Mesendoderm (in vitro differentiated cells): ENCODE data around the gene ELOVL2.
A peak's percentile ranks its signal among the peaks of the same experiment; 100 is the strongest.

Experiments
- DNase-seq: peaks from one replicate; pipeline ENCODE4 v3.0.0; 2013
- H2AK5ac ChIP-seq: 2 replicates; pipeline ENCODE4 v1.6.1; 2013; ENCODE audit warnings: low read length, inconsistent platforms
- H2BK120ac ChIP-seq: 2 replicates; pipeline ENCODE4 v1.6.1; 2013; ENCODE audit warnings: low read depth, mild to moderate bottlenecking, low read length, moderate library complexity, mixed read lengths
- H2BK15ac ChIP-seq: replicated peaks from 2 replicates; pipeline ENCODE4 v1.6.1; 2013; ENCODE audit warnings: low read depth, mild to moderate bottlenecking, moderate library complexity
- H2BK5ac ChIP-seq: 2 replicates; pipeline ENCODE4 v1.6.1; 2013; ENCODE audit warnings: low read length, inconsistent platforms
- H3K18ac ChIP-seq: 2 replicates; pipeline ENCODE4 v1.6.1; 2013; ENCODE audit warnings: mild to moderate bottlenecking, low read length, mixed read lengths
- H3K23ac ChIP-seq: one replicate; pipeline ENCODE4 v1.6.1; 2013; ENCODE audit warnings: low read length
- H3K27ac ChIP-seq: 2 replicates; pipeline ENCODE4 v1.5.1; 2013; ENCODE audit warnings: low read depth, mild to moderate bottlenecking, inconsistent platforms, low read length, moderate library complexity
- H3K27me3 ChIP-seq: 2 replicates; pipeline ENCODE4 v1.6.1; 2013; ENCODE audit warnings: low read length, control low read depth, mild to moderate bottlenecking, inconsistent platforms; ENCODE audit not compliant: insufficient read depth, poor library complexity
- H3K36me3 ChIP-seq: 2 replicates; pipeline ENCODE4 v1.6.1; 2013; ENCODE audit warnings: low read length, inconsistent platforms; ENCODE audit not compliant: control insufficient read depth, insufficient read depth
- H3K4ac ChIP-seq: one replicate; pipeline ENCODE4 v1.6.1; 2013; ENCODE audit warnings: low read depth, mild to moderate bottlenecking, low read length, moderate library complexity
- H3K4me1 ChIP-seq: 2 replicates; pipeline ENCODE4 v1.6.1; 2013; ENCODE audit warnings: low read depth, low read length, inconsistent platforms; ENCODE audit not compliant: control insufficient read depth
- H3K4me2 ChIP-seq: 2 replicates; pipeline ENCODE4 v1.6.1; 2013; ENCODE audit warnings: low read length
- H3K4me3 ChIP-seq: 2 replicates; pipeline ENCODE4 v1.5.1; 2013; ENCODE audit warnings: mild to moderate bottlenecking, low read length
- H3K56ac ChIP-seq: one replicate; pipeline ENCODE4 v1.6.1; 2013; ENCODE audit warnings: low read length
- H3K79me1 ChIP-seq: 2 replicates; pipeline ENCODE4 v1.6.1; 2013; ENCODE audit warnings: low read length, inconsistent platforms
- H3K79me2 ChIP-seq: 2 replicates; pipeline ENCODE4 v1.6.1; 2013; ENCODE audit warnings: mild to moderate bottlenecking, low read length; ENCODE audit not compliant: control insufficient read depth, insufficient read depth
- H3K9ac ChIP-seq: 2 replicates; pipeline ENCODE4 v1.6.1; 2013; ENCODE audit warnings: low read length, inconsistent platforms
- H4K5ac ChIP-seq: one replicate; pipeline ENCODE4 v1.6.1; 2013; ENCODE audit warnings: low read length
- H4K8ac ChIP-seq: one replicate; pipeline ENCODE4 v1.6.1; 2013; ENCODE audit warnings: low read depth, mild to moderate bottlenecking, control low read depth, low read length, moderate library complexity
- WGBS: extraction: QIAGEN DNeasy Blood & Tissue Kit; methylation state at CpG from one replicate; pipeline ENCODE4 v1.1.7; 2013; ENCODE audit warnings: low lambda C conversion rate, missing lambda C conversion rate; ENCODE audit not compliant: insufficient coverage; ENCODE audit errors: extremely low coverage; 5-methylcytosine and 5-hydroxymethylcytosine counted together

The ELOVL2 gene

GRCh38 chr6:11055127-11055627 lies 11.1 kb upstream of the ELOVL2 start:
- no peak overlapping the region for H3K23ac ChIP-seq
- no peak overlapping the region for H2BK120ac ChIP-seq
- H3K18ac ChIP-seq = no peak overlapping the region
- no peaks in the 10 kb centered on the region for H3K4me1 ChIP-seq
- no CpG with 5 or more reads among the region's 4 CpGs for WGBS
- H3K4ac ChIP-seq = no peak overlapping the region
- H3K9ac ChIP-seq = no peak overlapping the region
- DNase-seq = no peak
- H3K79me2 ChIP-seq = no peaks in the 10 kb centered on the region
- no peaks in the 10 kb centered on the region for H3K27me3 ChIP-seq
- H2AK5ac ChIP-seq = no peak overlapping the region
- no peak overlapping the region for H2BK15ac ChIP-seq
- H3K56ac ChIP-seq = no peak overlapping the region
- H4K8ac ChIP-seq = no peak overlapping the region
- H4K5ac ChIP-seq = no peak overlapping the region
- H3K36me3 ChIP-seq = no peaks in the 10 kb centered on the region
- no peak overlapping the region for H2BK5ac ChIP-seq
- H3K27ac ChIP-seq = no peak overlapping the region
- no peak overlapping the region for H3K4me3 ChIP-seq
- no peaks in the 10 kb centered on the region for H3K79me1 ChIP-seq
- H3K4me2 ChIP-seq = no peak overlapping the region

GRCh38 chr6:11054722-11055121 lies 10.6 kb upstream of the ELOVL2 start:
- no peak overlapping the region for H2BK5ac ChIP-seq
- no peak overlapping the region for H3K23ac ChIP-seq
- H2BK120ac ChIP-seq = no peak overlapping the region
- H3K79me2 ChIP-seq = no peaks in the 10 kb centered on the region
- no peak overlapping the region for H2AK5ac ChIP-seq
- no peaks in the 10 kb centered on the region for H3K79me1 ChIP-seq
- DNase-seq = no peak
- H2BK15ac ChIP-seq = no peak overlapping the region
- no peak overlapping the region for H4K8ac ChIP-seq
- H3K56ac ChIP-seq = no peak overlapping the region
- no peaks in the 10 kb centered on the region for H3K36me3 ChIP-seq
- H3K4me2 ChIP-seq = no peak overlapping the region
- H3K27me3 ChIP-seq = no peaks in the 10 kb centered on the region
- H3K9ac ChIP-seq = no peak overlapping the region
- H4K5ac ChIP-seq = no peak overlapping the region
- no peak overlapping the region for H3K27ac ChIP-seq
- H3K4me3 ChIP-seq = no peak overlapping the region
- no peak overlapping the region for H3K4ac ChIP-seq
- no CpG with 5 or more reads among the region's 1 CpG for WGBS
- H3K4me1 ChIP-seq = no peaks in the 10 kb centered on the region
- no peak overlapping the region for H3K18ac ChIP-seq

- H3K4me1 ChIP-seq = no peaks in the 10 kb centered on the region
- no peak overlapping the region for H2BK15ac ChIP-seq
- H2BK120ac ChIP-seq = no peak overlapping the region
- H3K9ac ChIP-seq = no peak overlapping the region
- no peak overlapping the region for H3K56ac ChIP-seq
- no peak overlapping the region for H2AK5ac ChIP-seq
- no peak overlapping the region for H4K5ac ChIP-seq
- H3K79me1 ChIP-seq = no peaks in the 10 kb centered on the region
- H3K23ac ChIP-seq = no peak overlapping the region
- H3K4me2 ChIP-seq = no peak overlapping the region
- no CpG with 5 or more reads among the region's 5 CpGs for WGBS
- H3K79me2 ChIP-seq = no peaks in the 10 kb centered on the region
- no peaks in the 10 kb centered on the region for H3K27me3 ChIP-seq
- H3K18ac ChIP-seq = no peak overlapping the region
- no peaks in the 10 kb centered on the region for H3K36me3 ChIP-seq
- no peak overlapping the region for H4K8ac ChIP-seq
- H3K4me3 ChIP-seq = no peak overlapping the region
- no peak overlapping the region for H3K27ac ChIP-seq
- H3K4ac ChIP-seq = no peak overlapping the region
- H2BK5ac ChIP-seq = no peak overlapping the region
- DNase-seq = no peak
Measured at GRCh38 chr6:11053307-11053706, 9.2 kb upstream of the ELOVL2 start.

- DNase-seq = peak; percentile 86
- Histone ChIP-seq H3K4me1 (no peaks in the 10 kb centered on the region), H3K27me3 (no peaks in the 10 kb centered on the region), H2BK5ac (no peak overlapping the region), H4K8ac (no peak overlapping the region), H3K4me2 (no peak overlapping the region), H3K9ac (no peak overlapping the region), H2BK120ac (no peak overlapping the region), H3K23ac (no peak overlapping the region), H3K79me1 (no peaks in the 10 kb centered on the region), H3K4ac (no peak overlapping the region), H3K36me3 (no peaks in the 10 kb centered on the region), H2BK15ac (no peak overlapping the region), H2AK5ac (no peak overlapping the region), H3K18ac (no peak overlapping the region), H3K79me2 (no peaks in the 10 kb centered on the region), H3K56ac (no peak overlapping the region), H3K4me3 (no peak overlapping the region), H3K27ac (no peak overlapping the region), H4K5ac (no peak overlapping the region)
- WGBS = no CpG with 5 or more reads among the region's 2 CpGs
Measured at GRCh38 chr6:11050731-11051130, 6.6 kb upstream of the ELOVL2 start.

- H4K8ac ChIP-seq = no peak overlapping the region
- no peak overlapping the region for H2BK15ac ChIP-seq
- H3K79me2 ChIP-seq = no peaks in the 10 kb centered on the region
- H3K4me1 ChIP-seq = peaks cover 5% of the 10 kb centered on the region
- no peaks in the 10 kb centered on the region for H3K36me3 ChIP-seq
- H3K27ac ChIP-seq = no peak overlapping the region
- H3K23ac ChIP-seq = no peak overlapping the region
- H4K5ac ChIP-seq = no peak overlapping the region
- no peak overlapping the region for H3K4ac ChIP-seq
- H3K56ac ChIP-seq = peak overlapping the region; percentile 77
- H3K4me2 ChIP-seq = peak overlapping the region; percentile 88
- DNase-seq = no peak
- WGBS = no CpG with 5 or more reads among the region's 23 CpGs
- no peaks in the 10 kb centered on the region for H3K79me1 ChIP-seq
- H3K4me3 ChIP-seq = peak overlapping the region; percentile 25
- H2BK120ac ChIP-seq = no peak overlapping the region
- H2BK5ac ChIP-seq = no peak overlapping the region
- H3K9ac ChIP-seq = peak overlapping the region; percentile 68
- H3K27me3 ChIP-seq = peaks cover 13% of the 10 kb centered on the region
- no peak overlapping the region for H3K18ac ChIP-seq
- H2AK5ac ChIP-seq = no peak overlapping the region
Measured at GRCh38 chr6:11044712-11045167, 635 bp upstream of the ELOVL2 start.

GRCh38 chr6:11043378-11043960 lies 636 bp downstream of the ELOVL2 start:
- Histone ChIP-seq H3K4me1 (peaks cover 5% of the 10 kb centered on the region), H3K56ac (peak overlapping the region; percentile 87), H3K79me1 (no peaks in the 10 kb centered on the region), H3K18ac (peak overlapping the region; percentile 82), H2AK5ac (no peak overlapping the region), H4K8ac (no peak overlapping the region), H3K4ac (no peak overlapping the region), H2BK5ac (no peak overlapping the region), H3K4me2 (peak overlapping the region; percentile 90), H3K4me3 (peak overlapping the region; percentile 62), H3K9ac (peak overlapping the region; percentile 80), H2BK15ac (no peak overlapping the region), H3K23ac (peak overlapping the region; percentile 85), H2BK120ac (no peak overlapping the region), H3K27me3 (peaks cover 13% of the 10 kb centered on the region), H3K36me3 (no peaks in the 10 kb centered on the region), H3K27ac (no peak overlapping the region), H4K5ac (no peak overlapping the region), H3K79me2 (no peaks in the 10 kb centered on the region)
- no CpG with 5 or more reads among the region's 49 CpGs for WGBS
- DNase-seq = peak; percentile 34
